Osteoblast (primary cell): Measurements from ENCODE around the gene KRTAP12-3. TPM values are rescaled to one million over a fixed set of nuclear protein-coding genes. Genes with fewer than 3 reads are reported as not detected.

Source experiments
- DNase-seq: peaks from one replicate; pipeline ENCODE4 v3.0.0; 2011; ENCODE audit warnings: low spot score, mixed read lengths; ENCODE audit not compliant: insufficient read length; ENCODE audit errors: missing footprints
- H2AFZ ChIP-seq: 2 replicates; pipeline ENCODE4 v1.6.0; 2011; ENCODE audit warnings: mild to moderate bottlenecking, low read length
- H3K27ac ChIP-seq: 2 replicates; pipeline ENCODE4 v1.5.1; 2011; ENCODE audit warnings: mild to moderate bottlenecking, low read depth, low read length, moderate library complexity
- H3K27me3 ChIP-seq: 2 replicates; pipeline ENCODE4 v1.6.0; 2012; ENCODE audit warnings: mild to moderate bottlenecking, control low read depth, inconsistent platforms, low read length, moderate library complexity; ENCODE audit not compliant: insufficient read depth
- H3K36me3 ChIP-seq: 2 replicates; pipeline ENCODE4 v1.5.1; 2011; ENCODE audit warnings: mild to moderate bottlenecking, low read length, control low read depth, moderate library complexity; ENCODE audit not compliant: insufficient read depth
- H3K4me1 ChIP-seq: 2 replicates; pipeline ENCODE4 v1.5.1; 2011; ENCODE audit warnings: mild to moderate bottlenecking, low read length, control low read depth, moderate library complexity; ENCODE audit not compliant: insufficient read depth
- H3K4me2 ChIP-seq: 2 replicates; pipeline ENCODE4 v1.6.0; 2011; ENCODE audit warnings: mild to moderate bottlenecking, low read length; ENCODE audit not compliant: insufficient read depth
- H3K4me3 ChIP-seq: fragments of 200-600 bp; sonication (generic); 3 replicates; pipeline ENCODE4 v1.5.1; 2012; ENCODE audit warnings: mild to moderate bottlenecking, low read length, inconsistent platforms; ENCODE audit not compliant: insufficient read depth
- H3K79me2 ChIP-seq: 2 replicates; pipeline ENCODE4 v1.6.0; 2012; ENCODE audit warnings: mild to moderate bottlenecking, low read length, control low read depth, inconsistent platforms; ENCODE audit not compliant: insufficient read depth
- H3K9me3 ChIP-seq: 2 replicates; pipeline ENCODE4 v1.5.1; 2011; ENCODE audit warnings: low read depth, low read length, control low read depth
- H4K20me1 ChIP-seq: 2 replicates; pipeline ENCODE4 v1.6.0; 2012; ENCODE audit warnings: mild to moderate bottlenecking, low read length, control low read depth; ENCODE audit not compliant: insufficient read depth
- total RNA-seq: library from RNA; depleted of rRNA; stranded (reverse); fragments of >200 nt; gene quantifications from 2 replicates; pipeline ENCODE4 v1.2.3, GENCODE V29; 2012
- TF ChIP-seq, protein P1 (sequence below): IDR thresholded peaks from 2 replicates; pipeline ENCODE4 v1.5.1; 2011; ENCODE audit warnings: mild to moderate bottlenecking, low read depth, low read length, moderate library complexity; ENCODE audit errors: extremely low read depth

The KRTAP12-3 gene
- total RNA-seq, 1 donor: not detected

DNA sequence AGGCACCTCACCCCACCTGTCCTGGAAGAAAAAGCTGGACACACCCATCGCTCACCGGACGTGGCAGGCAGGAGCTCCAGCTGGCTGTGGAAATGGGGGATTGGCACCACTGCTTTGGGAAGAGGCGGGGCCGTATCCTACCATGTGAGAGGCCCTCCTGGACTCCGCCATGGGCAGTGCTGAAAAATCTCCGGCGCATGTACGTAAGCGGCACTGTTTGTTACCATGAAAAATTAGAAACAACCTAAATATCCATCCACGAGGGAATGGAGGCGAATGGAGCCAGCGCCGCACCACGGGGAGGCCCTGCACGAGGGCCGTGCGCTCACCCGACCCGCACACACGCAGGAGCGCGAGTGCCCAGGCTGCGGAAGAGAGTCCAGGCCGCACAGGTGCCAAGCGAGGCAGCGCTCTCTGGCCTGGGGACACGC is 42.8 kb upstream of the KRTAP12-3 start:
- Histone ChIP-seq H3K4me3 (no peak overlapping the region), H3K27me3 (no peaks in the 10 kb centered on the region), H3K4me2 (no peak overlapping the region), H3K36me3 (no peaks in the 10 kb centered on the region), H3K4me1 (no peaks in the 10 kb centered on the region), H2AFZ (no peak overlapping the region), H3K9me3 (peaks cover 3% of the 10 kb centered on the region), H3K27ac (no peak overlapping the region), H4K20me1 (no peaks in the 10 kb centered on the region), H3K79me2 (no peaks in the 10 kb centered on the region)
- no peak for DNase-seq
- TF ChIP-seq, protein P1, sequence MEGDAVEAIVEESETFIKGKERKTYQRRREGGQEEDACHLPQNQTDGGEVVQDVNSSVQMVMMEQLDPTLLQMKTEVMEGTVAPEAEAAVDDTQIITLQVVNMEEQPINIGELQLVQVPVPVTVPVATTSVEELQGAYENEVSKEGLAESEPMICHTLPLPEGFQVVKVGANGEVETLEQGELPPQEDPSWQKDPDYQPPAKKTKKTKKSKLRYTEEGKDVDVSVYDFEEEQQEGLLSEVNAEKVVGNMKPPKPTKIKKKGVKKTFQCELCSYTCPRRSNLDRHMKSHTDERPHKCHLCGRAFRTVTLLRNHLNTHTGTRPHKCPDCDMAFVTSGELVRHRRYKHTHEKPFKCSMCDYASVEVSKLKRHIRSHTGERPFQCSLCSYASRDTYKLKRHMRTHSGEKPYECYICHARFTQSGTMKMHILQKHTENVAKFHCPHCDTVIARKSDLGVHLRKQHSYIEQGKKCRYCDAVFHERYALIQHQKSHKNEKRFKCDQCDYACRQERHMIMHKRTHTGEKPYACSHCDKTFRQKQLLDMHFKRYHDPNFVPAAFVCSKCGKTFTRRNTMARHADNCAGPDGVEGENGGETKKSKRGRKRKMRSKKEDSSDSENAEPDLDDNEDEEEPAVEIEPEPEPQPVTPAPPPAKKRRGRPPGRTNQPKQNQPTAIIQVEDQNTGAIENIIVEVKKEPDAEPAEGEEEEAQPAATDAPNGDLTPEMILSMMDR: no peak

DNA sequence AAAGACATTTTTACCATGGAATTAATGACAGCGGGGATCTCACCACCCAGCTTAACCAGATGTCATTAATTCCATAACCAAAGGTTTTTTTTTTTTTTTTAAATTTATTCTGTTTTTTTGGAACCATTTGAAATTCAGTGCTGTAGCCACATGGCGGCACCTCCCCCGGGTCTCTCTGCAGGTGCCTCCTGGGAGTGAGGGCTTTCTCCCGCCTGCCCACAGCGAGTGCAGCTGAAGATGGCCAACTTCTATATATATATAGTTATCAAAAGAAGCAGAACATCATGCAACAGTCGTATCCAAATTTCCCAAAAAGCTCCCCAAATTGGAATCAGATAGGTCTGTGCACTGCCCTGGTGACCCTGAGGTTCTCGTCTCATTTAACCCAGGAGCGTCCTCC is 42.3 kb upstream of the KRTAP12-3 start:
- H3K4me2 ChIP-seq: no peak overlapping the region
- H3K79me2 ChIP-seq: no peaks in the 10 kb centered on the region
- TF ChIP-seq, protein P1: no peak
- H3K9me3 ChIP-seq: peaks cover 3% of the 10 kb centered on the region
- no peaks in the 10 kb centered on the region for H3K36me3 ChIP-seq
- H3K4me1 ChIP-seq: no peaks in the 10 kb centered on the region
- H2AFZ ChIP-seq: no peak overlapping the region
- H3K4me3 ChIP-seq: no peak overlapping the region
- H3K27ac ChIP-seq: no peak overlapping the region
- H4K20me1 ChIP-seq: no peaks in the 10 kb centered on the region
- H3K27me3 ChIP-seq: no peaks in the 10 kb centered on the region
- no peak for DNase-seq

DNA sequence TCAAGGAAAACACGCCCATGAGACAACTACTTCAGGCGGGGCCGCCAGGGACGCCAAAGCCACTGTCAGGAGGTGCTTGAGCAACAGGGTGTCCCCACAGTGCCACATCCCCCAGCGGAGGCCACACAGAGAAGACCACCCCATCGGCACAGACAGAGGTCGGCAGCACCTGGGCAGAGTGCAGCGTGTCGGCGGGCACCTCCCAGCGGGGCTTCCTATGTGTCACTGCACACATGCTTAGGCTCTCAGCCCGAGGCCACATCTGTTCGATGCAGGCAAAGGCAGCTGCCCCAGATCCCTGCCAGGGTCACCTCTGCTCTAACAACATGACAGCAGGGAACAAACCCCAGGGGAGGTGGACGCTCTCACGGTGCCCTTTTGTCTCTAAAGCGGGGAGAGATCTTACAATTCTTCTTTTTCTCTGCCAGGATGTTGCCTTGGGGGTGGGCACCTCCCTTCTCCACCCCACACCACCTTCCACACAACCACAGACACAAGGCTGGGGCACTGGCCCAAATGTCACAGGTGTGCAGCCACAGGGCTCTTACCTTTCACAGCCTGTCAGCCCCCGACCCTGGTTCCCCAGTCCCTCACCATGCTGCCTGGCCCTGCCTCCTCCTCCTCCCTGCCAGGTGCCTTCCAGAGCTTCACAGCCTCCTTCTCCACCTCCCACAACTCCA is 41.7 kb upstream of the KRTAP12-3 start:
- Histone ChIP-seq H3K36me3 (no peaks in the 10 kb centered on the region), H4K20me1 (no peaks in the 10 kb centered on the region), H3K4me3 (no peak overlapping the region), H3K4me2 (no peak overlapping the region), H3K9me3 (peaks cover 3% of the 10 kb centered on the region), H3K27ac (no peak overlapping the region), H3K79me2 (no peaks in the 10 kb centered on the region), H3K27me3 (no peaks in the 10 kb centered on the region), H2AFZ (no peak overlapping the region), H3K4me1 (no peaks in the 10 kb centered on the region)
- TF ChIP-seq, protein P1: no peak
- DNase-seq: no peak

DNA sequence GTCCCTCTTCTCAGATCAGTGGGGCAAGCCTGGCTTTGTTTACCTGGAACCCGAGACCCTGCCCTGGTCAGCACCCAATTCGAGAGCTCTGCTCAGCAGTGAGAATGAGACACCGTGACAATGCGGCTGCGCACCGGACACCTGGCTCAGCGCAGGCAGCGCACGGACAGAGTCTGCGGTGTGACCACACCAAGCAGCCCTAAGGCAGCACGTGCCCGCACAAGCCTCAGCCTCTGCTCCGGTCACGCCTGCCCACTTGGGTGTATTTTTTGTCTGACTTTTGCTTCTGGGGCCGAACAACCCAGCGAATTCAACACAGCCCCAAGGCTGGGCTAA is 41.2 kb upstream of the KRTAP12-3 start:
- no peaks in the 10 kb centered on the region for H3K27me3 ChIP-seq
- H3K9me3 ChIP-seq: peaks cover 3% of the 10 kb centered on the region
- H2AFZ ChIP-seq: no peak overlapping the region
- H3K27ac ChIP-seq: no peak overlapping the region
- DNase-seq: no peak
- H3K36me3 ChIP-seq: no peaks in the 10 kb centered on the region
- TF ChIP-seq, protein P1: no peak
- H3K4me1 ChIP-seq: no peaks in the 10 kb centered on the region
- no peaks in the 10 kb centered on the region for H3K79me2 ChIP-seq
- H3K4me2 ChIP-seq: no peak overlapping the region
- no peak overlapping the region for H3K4me3 ChIP-seq
- no peaks in the 10 kb centered on the region for H4K20me1 ChIP-seq
